ENCODE results near the gene COL9A3.

COL9A3 gene

GRCh38 chr20:62880147-62880934 is 63.5 kb downstream of the COL9A3 start:
- DNase-seq (ENCODE audit: low spot score), result no peak

- DNase-seq (ENCODE audit: low spot score), result no peak
Measured at GRCh38 chr20:62880935-62881661, 64.2 kb downstream of the COL9A3 start.

GRCh38 chr20:62881662-62882395 is 65.0 kb downstream of the COL9A3 start:
- DNase-seq (ENCODE audit: low spot score), result no peak

DNA sequence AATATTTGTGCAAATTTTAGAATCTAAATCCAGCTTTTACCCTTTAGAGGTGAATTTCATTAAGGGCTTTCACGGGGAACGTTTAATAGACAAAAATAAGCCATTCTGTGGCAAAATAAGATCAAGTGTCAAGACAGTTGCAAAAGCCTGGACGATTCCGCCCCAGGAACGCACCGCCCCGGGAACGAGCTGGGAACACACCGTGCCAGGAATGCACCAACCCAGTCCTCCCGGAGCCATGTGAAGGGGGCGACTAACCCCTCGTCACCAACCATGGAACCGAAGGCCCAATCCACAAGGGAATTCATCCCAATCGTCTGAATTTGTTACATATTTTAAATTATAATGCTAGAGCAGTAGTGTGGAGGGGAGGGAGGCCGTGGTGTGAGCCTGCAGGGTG is 65.6 kb downstream of the COL9A3 start:
- no peak for DNase-seq (ENCODE audit: low spot score)

GRCh38 chr20:62884556-62884955 is 67.7 kb downstream of the COL9A3 start:
- DNase-seq (ENCODE audit: low spot score), result no peak

GRCh38 chr20:62885046-62885895 is 68.4 kb downstream of the COL9A3 start:
- no peak for DNase-seq (ENCODE audit: low spot score)

- no peak for DNase-seq (ENCODE audit: low spot score)
Measured at GRCh38 chr20:62885896-62886708, 69.3 kb downstream of the COL9A3 start.

DNA sequence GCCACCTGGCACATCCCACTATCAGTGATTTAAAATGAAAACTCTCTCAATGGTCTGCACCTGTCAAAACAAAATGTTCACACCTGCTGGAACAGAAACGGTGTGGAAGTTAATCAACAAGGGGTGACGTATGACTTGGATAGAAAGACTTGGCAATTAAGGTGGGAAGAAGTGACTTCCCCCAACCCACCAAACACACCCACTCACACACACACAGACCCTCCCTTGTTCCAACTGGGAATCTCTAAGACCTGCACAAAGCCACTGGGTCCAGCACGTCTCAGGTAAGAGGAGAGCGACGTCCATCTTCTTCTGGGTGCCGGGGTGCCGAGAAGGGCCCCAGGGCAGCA is 69.8 kb downstream of the COL9A3 start:
- DNase-seq (ENCODE audit: low spot score), result no peak

GRCh38 chr20:62887152-62887859 is 70.5 kb downstream of the COL9A3 start:
- peak; percentile 10 for DNase-seq (ENCODE audit: low spot score)

- DNase-seq (ENCODE audit: low spot score), result no peak
Measured at GRCh38 chr20:62887860-62888239, 71.0 kb downstream of the COL9A3 start.

- DNase-seq (ENCODE audit: low spot score), result no peak
Measured at GRCh38 chr20:62888406-62888805, 71.6 kb downstream of the COL9A3 start.

DNA sequence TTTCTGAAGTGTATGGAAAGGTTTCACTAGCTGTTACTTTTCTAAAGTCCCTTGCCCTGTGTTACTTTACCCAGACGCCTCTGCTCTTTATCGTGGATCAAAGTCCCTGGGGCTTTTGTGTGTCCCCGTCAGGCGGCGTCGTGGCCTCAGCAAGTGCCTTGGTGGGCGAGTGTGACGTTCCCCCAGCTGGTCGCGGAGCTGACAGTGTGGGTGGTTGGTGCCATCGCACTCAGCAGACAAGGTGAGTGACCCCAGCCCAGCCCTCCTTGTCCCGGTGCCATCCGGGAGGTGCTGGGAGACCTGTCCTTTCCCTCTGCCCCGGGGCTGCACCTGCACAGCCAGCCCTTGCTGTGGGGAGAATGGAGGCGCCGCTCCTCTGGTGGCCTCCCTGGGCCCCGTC is 72.1 kb downstream of the COL9A3 start:
- no peak for DNase-seq (ENCODE audit: low spot score)

GRCh38 chr20:62889411-62889810 is 72.6 kb downstream of the COL9A3 start:
- DNase-seq (ENCODE audit: low spot score), result no peak

DNA sequence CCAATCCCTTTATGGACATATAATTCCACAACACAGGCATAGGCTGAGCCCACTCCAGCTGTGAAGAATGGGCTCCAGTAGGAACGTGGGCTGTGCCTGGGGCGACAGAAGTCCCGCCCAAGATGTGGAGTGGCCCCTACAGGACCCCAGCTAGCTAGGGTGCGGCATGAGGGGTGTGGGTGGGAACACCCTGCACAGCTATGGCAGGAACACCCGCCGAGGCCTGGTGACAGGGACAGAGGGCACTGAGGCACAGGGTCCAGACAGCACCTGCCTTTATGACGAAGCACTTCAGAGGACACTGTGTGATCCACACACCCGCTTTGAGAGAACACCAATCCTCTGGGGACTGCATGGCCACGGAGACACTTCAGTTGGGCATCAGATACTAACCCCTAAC is 73.0 kb downstream of the COL9A3 start:
- DNase-seq (ENCODE audit: low spot score), result no peak

DNA sequence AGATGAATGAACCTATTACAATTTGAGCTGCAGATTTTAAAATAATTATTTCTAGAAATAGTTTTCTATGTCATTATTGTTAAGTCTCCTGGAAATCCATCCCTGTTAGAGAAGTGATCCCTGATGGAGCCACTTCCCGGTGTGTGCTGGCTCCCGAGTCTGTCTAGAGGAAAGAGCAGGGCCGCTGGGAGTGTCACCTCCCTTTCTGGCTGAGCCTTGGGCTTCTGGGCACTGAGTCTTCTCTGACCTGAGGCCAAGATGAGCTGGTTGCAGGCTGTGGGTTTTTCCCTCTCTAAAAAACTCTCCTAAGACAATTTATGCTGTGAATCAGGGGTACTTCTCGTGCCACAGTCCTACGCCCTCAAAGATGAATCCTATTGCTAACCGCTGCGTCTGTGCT is 73.6 kb downstream of the COL9A3 start:
- no peak for DNase-seq (ENCODE audit: low spot score)
